Measurements from ENCODE around the gene ATP2A2. TPM values are rescaled to one million over a fixed set of nuclear protein-coding genes. Genes with fewer than 3 reads are reported as not detected.

The ATP2A2 gene
- total and polyA plus RNA-seq, 2 of the 8 experiments (the other 6 are each of a cell fraction or from before 2014, with no cell fraction given): 86.1 to 271 TPM

DNA sequence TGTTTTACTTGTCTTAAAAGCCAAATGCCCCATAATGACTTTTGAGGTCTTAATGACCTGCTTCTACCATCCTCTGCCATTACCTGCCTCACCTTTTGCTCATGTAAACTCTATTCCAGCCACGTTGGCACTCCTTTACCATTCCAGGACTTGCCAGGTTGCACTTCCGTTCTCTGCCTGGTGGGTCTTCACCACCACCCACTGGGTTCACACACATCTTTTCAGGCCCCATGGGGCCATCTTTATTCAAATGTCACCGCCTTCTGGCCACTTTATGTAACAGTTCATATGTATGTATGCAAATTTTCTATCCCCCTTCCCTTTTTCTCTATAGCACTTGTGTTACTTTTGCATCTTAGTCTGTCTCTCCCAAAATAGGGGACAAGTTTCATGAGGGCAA, 57.7 kb downstream of the ATP2A2 start:
- no peak overlapping the region for H3K9ac ChIP-seq (replicated peaks in 1 of 4; ENCODE audit: extremely low read depth in 1 of 4, low read depth in 3 of 4, low read length in 3 of 4)
- H3K9me3 ChIP-seq (ENCODE audit: insufficient read depth in 2 of 2, low read depth in 1 of 2, low read length in 1 of 2): no peaks in the 10 kb centered on the region
- H3K27me3 ChIP-seq (replicated peaks in 1 of 4; ENCODE audit: control insufficient read depth in 3 of 4, extremely low read depth in 1 of 4, insufficient read depth in 3 of 4, low read length in 3 of 4): no peaks in the 10 kb centered on the region
- peak in 1 of 2 experiments; percentile 40 for DNase-seq (ENCODE audit: low read depth in 1 of 2, low spot score in 2 of 2)
- H2BK5ac ChIP-seq (ENCODE audit: low read depth, low read length): no peak overlapping the region; the same call in 1 of the 2 replicates
- H3K56ac ChIP-seq (replicated peaks; ENCODE audit: insufficient read length, low read depth, low read length): no peak overlapping the region
- H2BK15ac ChIP-seq (ENCODE audit: low read length): no peak overlapping the region
- no peak overlapping the region for H3K4me2 ChIP-seq (ENCODE audit: insufficient read depth in 1 of 2, low read depth in 2 of 2, low read length in 2 of 2)
- no peak overlapping the region for H3K4me3 ChIP-seq (ENCODE audit: extremely low read depth in 1 of 4, insufficient read depth in 2 of 4, low read depth in 3 of 4, low read length in 4 of 4)
- H2BK20ac ChIP-seq (ENCODE audit: low read length): no peak overlapping the region
- no peak overlapping the region for H2AFZ ChIP-seq (ENCODE audit: low read length)
- H4K20me1 ChIP-seq (replicated peaks in 1 of 2; ENCODE audit: control insufficient read depth in 1 of 2, insufficient read depth in 2 of 2, low read length in 2 of 2): peaks cover 10% of the 10 kb centered on the region in 2 experiments
- H3K79me2 ChIP-seq (ENCODE audit: control insufficient read depth in 1 of 2, insufficient read depth in 2 of 2, low read length in 2 of 2): no peaks in the 10 kb centered on the region
- no peak overlapping the region for H2BK120ac ChIP-seq (replicated peaks; ENCODE audit: low read depth, low read length)
- no peak overlapping the region for H3K23ac ChIP-seq (ENCODE audit: insufficient read length)
- peaks cover 70 to 99% (median 92%) of the 10 kb centered on the region in 4 experiments for H3K36me3 ChIP-seq (ENCODE audit: control insufficient read depth in 2 of 4, insufficient read depth in 4 of 4, low read length in 3 of 4)
- no peak overlapping the region for H3K14ac ChIP-seq (ENCODE audit: insufficient read length)
- no peaks in the 10 kb centered on the region for H3K4me1 ChIP-seq (replicated peaks in 1 of 4; ENCODE audit: control insufficient read depth in 3 of 4, insufficient read depth in 4 of 4, low read length in 3 of 4)
- no peak overlapping the region for H4K91ac ChIP-seq (replicated peaks; ENCODE audit: insufficient read length, low read length)
- WGBS, 2 experiments (ENCODE audit: extremely low coverage in 1 of 2, insufficient coverage in 1 of 2, insufficient read length in 1 of 2, insufficient replicate concordance in 2 of 2, low coverage in 1 of 2, low lambda C conversion rate in 2 of 2, missing lambda C conversion rate in 1 of 2): 78% methylated on average over 3 of the region's 3 CpGs; no CpG with 5 or more reads in 1 of the 2 experiments
- no peak overlapping the region for H2BK12ac ChIP-seq (ENCODE audit: low read depth, low read length)
- no peak overlapping the region for H4K5ac ChIP-seq (ENCODE audit: insufficient read length, low read depth, low read length)
- CTCF ChIA-PET (ENCODE audit: partially characterized antibody): interaction anchor here (1.4 to 1.7 kb wide), 3 partner anchors 8 to 93 kb away, joined by 3 to 5 read pairs (median 4); no protein-coding TSS in a partner anchor
- H3K79me1 ChIP-seq (ENCODE audit: low read depth, low read length): 0 out of 2 replicates have a peak, but pooled peaks cover 3% of the 10 kb centered on the region
- H3K18ac ChIP-seq (ENCODE audit: extremely low read depth, low read length): no peak overlapping the region
- H3K27ac ChIP-seq (ENCODE audit: low read depth, low read length): no peak overlapping the region
- no peaks in the 10 kb centered on the region for H3K23me2 ChIP-seq (ENCODE audit: low read depth, low read length)
- H4K8ac ChIP-seq (ENCODE audit: extremely low read depth, insufficient read depth, low read length): no peak overlapping the region
- POLR2A ChIA-PET (ENCODE audit: partially characterized antibody): interaction anchor here (1.0 to 1.6 kb wide), 2 partner anchors 9 to 34 kb away, joined by 3 to 5 read pairs; no protein-coding TSS in a partner anchor
- H3K4ac ChIP-seq (replicated peaks; ENCODE audit: insufficient read length, low read depth, low read length): no peak overlapping the region
- no peak overlapping the region for H2AK5ac ChIP-seq (ENCODE audit: low read depth, low read length)
- FAIRE-seq: no peak
- no peak for TF ChIP-seq RNF2 (IDR thresholded peaks at IDR 0.05; ENCODE audit: borderline replicate concordance, low read depth, low read length, missing control alignments, poor library complexity, severe bottlenecking)
- no peak for TF ChIP-seq MAFK (IDR thresholded peaks at IDR 0.05; ENCODE audit: low read depth, low read length)
- TF ChIP-seq SUZ12 (IDR thresholded peaks at IDR 0.05; ENCODE audit: low read length): no peak
- TF ChIP-seq RXRA (IDR thresholded peaks at IDR 0.05; ENCODE audit: insufficient read depth, low read depth, low read length): no peak
- TF ChIP-seq JUND (IDR thresholded peaks at IDR 0.05; ENCODE audit: low read length): no peak
- TF ChIP-seq TAF1 (IDR thresholded peaks at IDR 0.05; ENCODE audit: low read depth, low read length): no peak
- TF ChIP-seq BACH1 (IDR thresholded peaks at IDR 0.05; ENCODE audit: low read length): no peak
- no peak for TF ChIP-seq SIN3A (conservative IDR thresholded peaks at IDR 0.05 in 1 of 2, IDR thresholded peaks at IDR 0.05 in 1 of 2; ENCODE audit: low read depth in 1 of 2, low read length in 2 of 2)
- no peak for TF ChIP-seq PHF8 (conservative IDR thresholded peaks at IDR 0.05; ENCODE audit: low read depth, low read length)
- no peak for TF ChIP-seq E2F6 (IDR thresholded peaks at IDR 0.05)
- no peak for TF ChIP-seq YY1 (IDR thresholded peaks at IDR 0.05; ENCODE audit: low read depth, low read length)
- TF ChIP-seq TAF7 (optimal IDR thresholded peaks at IDR 0.05; ENCODE audit: borderline replicate concordance, low read depth, low read length): no peak
- TF ChIP-seq GABPA (IDR thresholded peaks at IDR 0.05; ENCODE audit: borderline replicate concordance, insufficient read depth, low read length): no peak
